DMS53 treated with DMSO at 0.1 percent for 48 hours (cell line): ENCODE results near the gene TPSAB1.

Experiments used
- DNase-seq: peaks from one replicate; lab custom pipeline; 2025; ENCODE audit not compliant: unreplicated experiment; lab: John Stamatoyannopoulos, UW

Gene TPSAB1

GRCh38 chr16:1209081-1209480, 31.4 kb upstream of the TPSAB1 start:
- DNase-seq = no peak

DNA sequence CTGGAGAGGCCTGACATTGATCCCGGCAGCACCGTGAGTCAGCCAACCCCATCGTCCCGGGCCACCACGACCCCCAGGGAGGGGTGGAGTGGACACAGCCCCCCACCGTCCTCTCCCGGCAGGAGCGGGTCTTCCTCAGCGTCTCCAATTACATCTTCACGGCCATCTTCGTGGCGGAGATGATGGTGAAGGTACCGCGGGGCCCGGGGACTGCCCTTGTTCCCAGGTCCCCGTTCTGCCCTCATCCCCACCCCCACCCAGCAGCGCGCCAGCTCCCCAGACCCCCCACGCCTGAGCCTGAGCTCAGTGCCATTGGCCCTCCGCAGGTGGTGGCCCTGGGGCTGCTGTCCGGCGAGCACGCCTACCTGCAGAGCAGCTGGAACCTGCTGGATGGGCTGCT, 30.0 kb upstream of the TPSAB1 start:
- no peak for DNase-seq

DNA sequence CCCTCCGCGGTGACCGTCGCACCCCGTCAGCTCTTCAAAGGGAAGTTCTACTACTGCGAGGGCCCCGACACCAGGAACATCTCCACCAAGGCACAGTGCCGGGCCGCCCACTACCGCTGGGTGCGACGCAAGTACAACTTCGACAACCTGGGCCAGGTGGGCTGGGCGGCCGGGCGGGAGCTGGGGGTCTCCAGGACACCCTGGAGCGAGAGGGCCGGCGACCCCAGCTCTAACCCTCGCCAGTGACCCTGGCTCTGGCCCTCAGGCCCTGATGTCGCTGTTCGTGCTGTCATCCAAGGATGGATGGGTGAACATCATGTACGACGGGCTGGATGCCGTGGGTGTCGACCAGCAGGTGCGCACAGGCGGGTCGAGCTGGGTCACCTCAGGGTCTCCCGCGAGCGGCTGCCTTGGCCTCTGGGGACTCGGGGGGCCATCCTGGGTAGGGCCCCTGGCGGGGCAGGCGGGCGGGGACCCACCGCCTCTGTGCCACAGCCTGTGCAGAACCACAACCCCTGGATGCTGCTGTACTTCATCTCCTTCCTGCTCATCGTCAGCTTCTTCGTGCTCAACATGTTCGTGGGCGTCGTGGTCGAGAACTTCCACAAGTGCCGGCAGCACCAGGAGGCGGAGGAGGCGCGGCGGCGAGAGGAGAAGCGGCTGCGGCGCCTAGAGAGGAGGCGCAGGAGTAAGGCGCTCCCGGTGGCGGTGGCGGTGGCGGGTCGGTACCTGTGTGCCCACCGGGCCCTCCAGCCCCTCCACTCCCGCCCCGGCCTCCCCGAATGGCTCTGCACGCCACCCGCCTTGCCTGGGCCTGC, 28.8 kb upstream of the TPSAB1 start:
- DNase-seq = no peak

DNA sequence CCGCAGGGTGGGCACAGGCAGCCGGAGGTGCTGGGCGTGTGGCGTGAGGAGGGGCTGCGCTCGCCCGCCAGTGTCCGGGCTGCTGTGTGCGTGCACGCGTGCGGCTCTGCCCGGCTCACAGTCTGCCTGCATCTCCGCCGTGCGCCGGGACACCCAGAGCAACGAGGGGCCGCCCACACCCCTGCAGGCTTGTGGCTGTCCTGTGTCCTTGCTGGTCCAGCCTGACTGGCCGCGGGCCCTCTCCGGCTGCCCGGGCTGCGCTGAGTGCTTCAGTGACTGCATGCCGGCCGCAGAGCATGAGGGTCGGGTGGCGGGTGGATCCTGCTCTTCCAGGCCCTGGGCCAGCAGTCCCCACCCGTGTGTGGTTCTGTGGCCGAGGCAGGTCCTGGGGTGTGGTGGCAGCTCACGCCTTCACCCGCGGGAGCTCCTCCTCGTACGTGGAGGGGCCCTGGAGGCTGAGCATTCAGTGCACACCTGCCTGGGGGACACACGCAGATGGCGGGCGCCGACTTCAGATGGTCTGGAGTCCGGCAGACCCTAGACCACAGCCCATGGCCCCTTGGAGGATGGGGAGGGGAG, 27.8 kb upstream of the TPSAB1 start:
- no peak for DNase-seq

GRCh38 chr16:1213231-1213630, 27.3 kb upstream of the TPSAB1 start:
- no peak for DNase-seq

DNA sequence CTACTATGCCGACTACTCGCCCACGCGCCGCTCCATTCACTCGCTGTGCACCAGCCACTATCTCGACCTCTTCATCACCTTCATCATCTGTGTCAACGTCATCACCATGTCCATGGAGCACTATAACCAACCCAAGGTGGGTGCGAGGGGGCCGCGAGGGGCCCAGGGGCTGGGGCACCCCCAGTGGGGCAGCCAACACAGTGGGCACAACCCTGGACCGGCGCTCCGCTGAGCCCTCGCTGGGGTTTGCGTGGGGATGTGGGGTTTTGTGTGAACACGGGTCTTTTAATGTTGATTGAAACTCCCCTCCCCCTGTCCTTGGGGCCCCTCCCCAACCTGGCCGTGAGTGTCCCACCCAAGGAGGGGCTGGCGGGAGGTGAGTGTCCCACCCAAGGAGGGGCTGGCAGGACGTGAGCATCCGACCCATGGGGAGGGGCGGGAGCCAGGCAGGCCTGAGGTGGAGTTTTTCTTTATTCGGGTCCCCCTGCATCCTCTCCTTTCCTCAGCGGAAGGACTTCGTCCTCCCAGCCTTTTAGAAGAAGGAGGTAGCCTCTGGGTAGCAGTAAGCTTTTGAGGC, 26.6 kb upstream of the TPSAB1 start:
- no peak for DNase-seq

- DNase-seq = no peak
These were observed 25.8 kb upstream of the TPSAB1 start for GRCh38 chr16:1214719-1215118.

- DNase-seq = no peak
These were observed 24.8 kb upstream of the TPSAB1 start for GRCh38 chr16:1215574-1216295.

DNA sequence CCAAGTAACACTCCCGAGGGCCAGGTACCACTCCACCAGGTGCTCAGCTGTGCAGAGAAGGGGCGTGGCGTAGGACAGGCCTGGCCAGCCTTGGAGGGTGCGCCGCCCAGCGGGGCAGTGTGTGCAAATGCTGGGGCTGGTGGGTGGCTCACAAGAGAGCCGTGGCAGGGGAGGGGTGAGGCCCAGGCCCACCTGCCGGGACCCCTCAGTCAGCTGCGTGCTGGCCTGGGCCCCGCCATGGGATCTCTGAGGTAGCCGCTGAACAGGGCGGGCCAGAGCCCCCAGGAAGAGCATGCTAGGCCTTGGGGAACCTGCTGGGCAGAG, 24.2 kb upstream of the TPSAB1 start:
- no peak for DNase-seq

DNA sequence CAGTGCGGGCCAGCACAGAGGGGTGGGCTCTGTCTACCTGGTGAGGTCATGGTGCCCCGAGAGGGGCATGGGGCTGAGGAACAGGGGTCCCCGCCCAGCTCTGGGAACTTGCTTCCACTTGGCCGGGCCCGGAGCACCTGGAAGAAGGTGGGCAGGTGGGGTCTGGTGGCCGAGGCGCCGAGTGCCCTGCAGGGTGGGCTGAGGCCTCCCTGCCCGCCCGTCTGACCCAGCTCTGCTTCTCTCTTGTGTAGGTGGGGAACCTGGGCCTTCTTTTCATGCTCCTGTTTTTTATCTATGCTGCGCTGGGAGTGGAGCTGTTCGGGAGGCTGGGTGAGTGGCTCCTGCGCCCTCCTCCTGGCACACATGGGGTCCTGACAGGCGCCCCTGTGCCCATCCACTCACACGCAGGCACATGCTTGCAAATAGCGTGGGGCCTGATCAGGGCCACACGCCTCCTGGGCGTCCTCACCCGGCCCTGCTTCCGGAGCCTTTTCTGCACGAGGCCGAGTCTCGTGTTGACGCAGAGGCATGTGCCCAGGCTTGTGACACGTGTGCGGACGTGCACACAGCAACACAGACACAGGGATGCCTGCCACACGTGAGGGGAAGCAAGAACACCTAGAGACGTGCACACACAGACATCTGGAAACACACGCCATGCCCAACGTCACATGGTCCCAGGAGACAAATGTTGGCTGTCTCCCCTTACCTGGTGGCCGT, 23.7 kb upstream of the TPSAB1 start:
- DNase-seq = no peak

DNA sequence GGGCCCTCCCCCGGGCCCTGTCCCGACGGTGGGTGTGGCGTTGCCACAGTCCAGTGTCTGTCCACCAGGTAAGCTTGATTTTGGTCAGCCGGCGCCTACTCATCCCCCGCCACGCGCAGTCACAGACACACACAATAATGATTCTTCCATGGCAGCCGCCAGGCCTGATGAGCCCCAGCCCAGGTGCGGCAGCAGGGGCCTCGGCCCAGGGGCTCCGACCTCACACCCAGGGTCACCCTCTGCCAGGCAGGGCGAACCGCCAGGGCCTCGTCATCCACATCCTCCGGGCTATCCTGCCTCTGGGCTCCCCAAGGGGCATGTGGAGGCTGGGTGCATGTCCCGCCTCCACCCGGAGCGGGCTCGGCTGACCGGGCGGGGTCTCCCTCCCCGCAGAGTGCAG, 23.0 kb upstream of the TPSAB1 start:
- DNase-seq = no peak

DNA sequence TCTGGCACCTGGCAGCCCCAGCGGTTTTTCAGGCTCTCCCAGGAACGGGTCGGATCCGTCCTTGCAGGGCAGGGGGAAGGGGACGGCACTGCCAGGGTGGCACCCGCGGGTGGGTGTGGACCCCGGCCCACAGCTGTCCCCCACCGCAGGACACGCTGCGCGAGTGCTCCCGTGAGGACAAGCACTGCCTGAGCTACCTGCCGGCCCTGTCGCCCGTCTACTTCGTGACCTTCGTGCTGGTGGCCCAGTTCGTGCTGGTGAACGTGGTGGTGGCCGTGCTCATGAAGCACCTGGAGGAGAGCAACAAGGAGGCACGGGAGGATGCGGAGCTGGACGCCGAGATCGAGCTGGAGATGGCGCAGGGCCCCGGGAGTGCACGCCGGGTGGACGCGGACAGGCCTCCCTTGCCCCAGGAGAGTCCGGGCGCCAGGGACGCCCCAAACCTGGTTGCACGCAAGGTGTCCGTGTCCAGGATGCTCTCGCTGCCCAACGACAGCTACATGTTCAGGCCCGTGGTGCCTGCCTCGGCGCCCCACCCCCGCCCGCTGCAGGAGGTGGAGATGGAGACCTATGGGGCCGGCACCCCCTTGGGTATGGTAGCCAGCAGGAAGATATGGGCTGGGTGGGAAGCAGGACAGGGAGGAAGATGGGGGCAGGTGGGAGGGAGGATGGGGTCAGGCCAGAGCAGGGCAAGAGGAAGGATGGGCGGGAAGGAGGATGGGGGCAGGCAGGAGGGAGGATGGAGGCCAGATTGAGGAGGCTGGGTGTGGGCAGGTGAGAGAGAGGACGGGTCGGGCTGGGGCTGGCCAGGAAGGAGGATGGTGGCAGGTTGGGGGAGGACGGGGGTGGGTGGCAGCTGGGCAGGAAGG, 22.2 kb upstream of the TPSAB1 start:
- DNase-seq = no peak

GRCh38 chr16:1218930-1219611, 21.4 kb upstream of the TPSAB1 start:
- DNase-seq = no peak

DNA sequence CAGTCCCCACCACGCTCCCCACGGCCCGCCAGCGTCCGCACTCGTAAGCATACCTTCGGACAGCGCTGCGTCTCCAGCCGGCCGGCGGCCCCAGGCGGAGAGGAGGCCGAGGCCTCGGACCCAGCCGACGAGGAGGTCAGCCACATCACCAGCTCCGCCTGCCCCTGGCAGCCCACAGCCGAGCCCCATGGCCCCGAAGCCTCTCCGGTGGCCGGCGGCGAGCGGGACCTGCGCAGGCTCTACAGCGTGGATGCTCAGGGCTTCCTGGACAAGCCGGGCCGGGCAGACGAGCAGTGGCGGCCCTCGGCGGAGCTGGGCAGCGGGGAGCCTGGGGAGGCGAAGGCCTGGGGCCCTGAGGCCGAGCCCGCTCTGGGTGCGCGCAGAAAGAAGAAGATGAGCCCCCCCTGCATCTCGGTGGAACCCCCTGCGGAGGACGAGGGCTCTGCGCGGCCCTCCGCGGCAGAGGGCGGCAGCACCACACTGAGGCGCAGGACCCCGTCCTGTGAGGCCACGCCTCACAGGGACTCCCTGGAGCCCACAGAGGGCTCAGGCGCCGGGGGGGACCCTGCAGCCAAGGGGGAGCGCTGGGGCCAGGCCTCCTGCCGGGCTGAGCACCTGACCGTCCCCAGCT, 20.3 kb upstream of the TPSAB1 start:
- no peak for DNase-seq

DNA sequence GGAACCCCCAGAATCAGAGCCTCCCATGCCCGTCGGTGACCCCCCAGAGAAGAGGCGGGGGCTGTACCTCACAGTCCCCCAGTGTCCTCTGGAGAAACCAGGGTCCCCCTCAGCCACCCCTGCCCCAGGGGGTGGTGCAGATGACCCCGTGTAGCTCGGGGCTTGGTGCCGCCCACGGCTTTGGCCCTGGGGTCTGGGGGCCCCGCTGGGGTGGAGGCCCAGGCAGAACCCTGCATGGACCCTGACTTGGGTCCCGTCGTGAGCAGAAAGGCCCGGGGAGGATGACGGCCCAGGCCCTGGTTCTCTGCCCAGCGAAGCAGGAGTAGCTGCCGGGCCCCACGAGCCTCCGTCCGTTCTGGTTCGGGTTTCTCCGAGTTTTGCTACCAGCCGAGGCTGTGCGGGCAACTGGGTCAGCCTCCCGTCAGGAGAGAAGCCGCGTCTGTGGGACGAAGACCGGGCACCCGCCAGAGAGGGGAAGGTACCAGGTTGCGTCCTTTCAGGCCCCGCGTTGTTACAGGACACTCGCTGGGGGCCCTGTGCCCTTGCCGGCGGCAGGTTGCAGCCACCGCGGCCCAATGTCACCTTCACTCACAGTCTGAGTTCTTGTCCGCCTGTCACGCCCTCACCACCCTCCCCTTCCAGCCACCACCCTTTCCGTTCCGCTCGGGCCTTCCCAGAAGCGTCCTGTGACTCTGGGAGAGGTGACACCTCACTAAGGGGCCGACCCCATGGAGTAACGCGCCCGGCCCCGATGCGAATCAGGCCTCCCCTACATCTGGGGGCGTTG, 19.5 kb upstream of the TPSAB1 start:
- no peak for DNase-seq

DNA sequence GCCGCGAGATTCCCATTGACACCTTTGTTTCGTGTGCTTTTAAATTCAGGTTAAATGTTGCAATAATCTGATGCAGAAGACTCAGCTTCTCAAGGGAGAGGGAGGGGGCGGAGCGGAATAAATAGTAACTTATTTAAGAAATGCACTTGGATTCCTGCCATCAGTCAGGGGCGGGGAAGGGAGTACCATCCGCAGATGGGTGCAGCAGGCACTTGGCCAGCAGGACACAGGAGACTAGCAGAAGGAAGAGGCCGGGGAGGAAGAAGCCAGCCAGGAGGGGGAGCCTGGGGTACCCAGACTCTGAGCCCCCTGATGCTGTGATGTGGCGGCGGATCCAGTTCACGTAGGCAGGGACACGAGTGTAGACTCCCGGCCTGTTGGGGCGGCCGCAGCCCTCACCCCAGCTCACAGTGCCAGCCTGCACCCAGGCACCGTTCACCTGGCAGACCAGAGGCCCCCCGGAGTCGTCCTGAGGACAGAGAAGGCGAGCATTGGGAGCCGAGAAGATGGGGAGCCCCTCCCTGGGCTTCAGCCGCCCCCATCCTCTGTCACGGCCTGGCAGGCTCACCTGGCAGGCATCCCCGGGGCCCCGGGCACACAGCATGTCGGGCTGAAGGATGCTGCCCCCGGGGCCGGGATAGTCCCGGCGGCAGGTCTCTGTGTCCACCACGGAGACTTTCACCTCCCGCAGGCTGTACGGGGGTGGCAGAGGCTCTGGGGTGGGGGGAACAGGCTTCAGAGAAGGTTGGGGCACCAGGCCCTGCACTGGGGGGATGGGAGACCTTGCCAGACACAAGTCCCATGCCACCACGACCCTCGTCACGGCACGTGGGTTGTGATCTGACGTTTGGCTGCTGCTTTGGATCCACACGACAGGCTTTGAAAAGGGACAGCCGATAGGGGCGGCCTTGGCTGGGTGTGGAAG, 18.6 kb upstream of the TPSAB1 start:
- DNase-seq = no peak

DNA sequence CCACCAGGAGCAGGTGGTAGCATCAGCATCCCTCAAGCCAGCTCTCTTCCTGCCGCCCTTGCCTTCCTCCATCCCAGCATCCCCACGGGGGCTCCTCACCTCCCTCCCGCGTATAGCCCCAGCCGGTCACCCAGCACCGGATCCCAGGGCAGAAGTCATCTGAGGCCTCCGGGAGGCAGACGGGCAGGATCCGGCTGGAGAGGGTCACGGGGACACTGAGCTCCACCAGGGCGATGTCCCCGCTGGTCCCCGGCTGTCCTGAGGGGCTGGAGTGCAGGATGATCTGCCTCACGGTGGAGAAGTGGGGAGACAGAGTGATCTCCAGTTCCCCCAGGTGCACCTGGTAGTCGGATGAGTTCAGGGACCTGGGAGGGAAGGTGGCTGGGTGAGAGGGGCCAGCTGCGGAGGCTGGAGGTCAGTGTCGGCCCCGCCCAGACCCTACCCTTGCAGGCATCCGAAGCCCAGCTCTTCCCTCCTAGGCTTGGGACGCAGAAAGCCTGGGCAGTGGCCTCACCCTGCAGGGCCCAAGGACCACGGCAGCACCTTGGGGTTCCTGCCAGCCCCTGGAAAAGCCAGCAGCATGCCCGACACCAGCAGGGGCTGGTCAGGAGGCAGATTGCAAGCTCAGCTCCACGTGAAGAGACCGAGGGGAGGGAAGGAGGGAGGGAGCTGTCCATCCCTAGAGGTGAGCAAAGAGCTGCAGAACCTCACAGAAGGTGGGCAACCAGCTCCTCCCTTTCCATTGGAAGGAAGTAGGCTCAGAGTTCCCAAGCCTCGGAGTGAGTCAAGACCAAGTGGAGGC, 17.8 kb upstream of the TPSAB1 start:
- no peak for DNase-seq
